Metanephros (tissue), 2 donors: ENCODE results near the gene PADI3. TPM values are rescaled to one million over a fixed set of nuclear protein-coding genes. Genes with fewer than 3 reads are reported as not detected.

Experiments used
- small RNA-seq: library from RNA; depleted of rRNA; stranded (forward); fragments of <200 nt; gene quantifications from one replicate; pipeline ENCODE3, GENCODE V24; 2014; ENCODE audit warnings: low replicate concordance
- total RNA-seq: library from RNA; depleted of rRNA; stranded (reverse); fragments of >200 nt; gene quantifications from one replicate; pipeline ENCODE4 v1.2.3, GENCODE V29; 2014

The PADI3 gene
- 0.18 TPM for total RNA-seq

GRCh38 chr1:17248781-17249180 is at the start of gene PADI3:
TSS of gene PADI3 (plus strand) at chr1:17249098. CDS start at chr1:17249138, 40 bp downstream.

GRCh38 chr1:17204546-17205440 is 44.1 kb upstream of the PADI3 start, which contains the start of gene PADI1:
TSS of gene PADI1 (plus strand) at chr1:17205128. CDS start at chr1:17205218, 90 bp downstream.

GRCh38 chr1:17307946-17308345 is 59.0 kb downstream of the PADI3 start, which contains the start of gene PADI4:
TSS of gene PADI4 (plus strand) at chr1:17308197. CDS start at chr1:17308223, 26 bp downstream.

Small RNA genes within 50 kb of the gene (small RNA-seq; reads per million reads assigned to genes)
- not detected for gene MIR3972

Other genes with a start within 250 kb of the PADI3 start
- gene ATP13A2, start 237.2 kb upstream of the PADI3 start, total RNA-seq, result 24.7 TPM
- gene SDHB, start 195.1 kb upstream of the PADI3 start, total RNA-seq, result 89.6 TPM
- 21.5 TPM for gene PADI2, start 129.6 kb upstream of the PADI3 start, total RNA-seq
- not detected for gene PADI1, start 44.0 kb upstream of the PADI3 start, total RNA-seq
- gene PADI4, start 59.1 kb downstream of the PADI3 start, total RNA-seq, result 17.7 TPM
- gene PADI6, start 123.1 kb downstream of the PADI3 start, total RNA-seq, result not detected
- gene RCC2, start 190.6 kb downstream of the PADI3 start, total RNA-seq, result 58.5 TPM